Body of pancreas (tissue), 4 donors: Measurements from ENCODE around the gene NEU3.
A peak's percentile ranks its signal among the peaks of the same experiment; 100 is the strongest.

ENCODE experiments used
- POLR2A ChIP-seq, 3 donors: fragments of 450-650 bp; IDR thresholded peaks; one replicate each; pipeline ENCODE4 v1.6.1; 2016; ENCODE audit warnings: antibody characterized with exemption in 3 of 3, mild to moderate bottlenecking in 2 of 3
- TF ChIP-seq, protein P1 (sequence below), 7 experiments: fragments of 450-650 bp in 4 of 7; fragments of 200-600 bp in 3 of 7; sonication (generic) in 3 of 7; IDR thresholded peaks; one replicate each; pipeline ENCODE4 v1.5.1; 2016 to 2019; ENCODE audit warnings: antibody characterized with exemption in 7 of 7

DNA sequence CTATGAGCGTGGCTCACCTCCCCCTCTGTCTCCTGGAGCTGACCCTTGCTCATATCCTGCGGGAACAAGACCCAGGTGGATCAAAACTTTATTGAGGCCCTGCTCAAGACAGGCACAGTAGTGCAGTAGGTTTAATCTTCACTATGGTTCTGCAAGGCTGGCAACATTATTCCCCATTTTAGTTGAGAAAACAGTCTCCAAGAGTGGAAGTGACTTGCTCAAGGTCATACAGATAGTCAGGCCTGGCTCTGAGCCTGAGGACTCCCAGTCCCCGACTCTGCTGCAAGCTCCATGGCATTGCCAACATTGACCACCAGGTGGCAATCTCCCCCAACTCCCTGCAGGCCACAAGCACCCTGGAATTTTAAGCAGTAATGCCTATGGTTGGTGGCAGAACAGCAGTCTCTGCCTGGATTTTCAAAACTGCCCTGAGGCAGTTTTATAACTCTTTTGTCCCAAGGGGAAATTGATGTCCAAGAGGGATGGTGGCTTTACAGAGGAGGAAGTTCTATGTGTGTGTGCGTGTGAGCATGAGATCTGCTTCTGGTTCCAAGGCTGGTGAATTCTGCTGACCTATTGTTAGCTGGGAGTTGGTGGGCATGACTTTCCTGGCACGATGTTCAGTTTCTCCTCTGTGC lies 34.1 kb downstream of the NEU3 start:
- TF ChIP-seq, protein P1, sequence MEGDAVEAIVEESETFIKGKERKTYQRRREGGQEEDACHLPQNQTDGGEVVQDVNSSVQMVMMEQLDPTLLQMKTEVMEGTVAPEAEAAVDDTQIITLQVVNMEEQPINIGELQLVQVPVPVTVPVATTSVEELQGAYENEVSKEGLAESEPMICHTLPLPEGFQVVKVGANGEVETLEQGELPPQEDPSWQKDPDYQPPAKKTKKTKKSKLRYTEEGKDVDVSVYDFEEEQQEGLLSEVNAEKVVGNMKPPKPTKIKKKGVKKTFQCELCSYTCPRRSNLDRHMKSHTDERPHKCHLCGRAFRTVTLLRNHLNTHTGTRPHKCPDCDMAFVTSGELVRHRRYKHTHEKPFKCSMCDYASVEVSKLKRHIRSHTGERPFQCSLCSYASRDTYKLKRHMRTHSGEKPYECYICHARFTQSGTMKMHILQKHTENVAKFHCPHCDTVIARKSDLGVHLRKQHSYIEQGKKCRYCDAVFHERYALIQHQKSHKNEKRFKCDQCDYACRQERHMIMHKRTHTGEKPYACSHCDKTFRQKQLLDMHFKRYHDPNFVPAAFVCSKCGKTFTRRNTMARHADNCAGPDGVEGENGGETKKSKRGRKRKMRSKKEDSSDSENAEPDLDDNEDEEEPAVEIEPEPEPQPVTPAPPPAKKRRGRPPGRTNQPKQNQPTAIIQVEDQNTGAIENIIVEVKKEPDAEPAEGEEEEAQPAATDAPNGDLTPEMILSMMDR (IDR thresholded peaks at IDR 0.05) = peak; percentile 91 to 97 (median 95)
- peak in 1 of 3 donors; percentile 8 for TF ChIP-seq POLR2A (IDR thresholded peaks at IDR 0.05)
